HCT116 (cell line): Measurements from ENCODE around the gene GORAB. TPM values are rescaled to one million over a fixed set of nuclear protein-coding genes. Genes with fewer than 3 reads are reported as not detected.

Source experiments
- ATAC-seq: fragments of 200-7000 bp; cut with Tn5 transposase; 2 replicates; pipeline ENCODE4 v1.9.1; 2020; ENCODE audit warnings: mild to moderate bottlenecking, moderate library complexity
- BruUV-seq: library from RNA; stranded (reverse); fragments of 400-500 nt; replicated peaks from 2 replicates; lab custom pipeline; 2021; lab: Mats Ljungman, UMichigan
- CTCF ChIA-PET: fragments of 300-600 bp; sonication (Branson Sonifier 250); formaldehyde crosslinking; loops from one replicate; lab custom pipeline; 2021; ENCODE audit warnings: antibody characterized with exemption; lab: Charles Lee
- POLR2A ChIA-PET: fragments of 300-600, 350-600 bp; sonication (Branson Sonifier 250); formaldehyde crosslinking; loops from one replicate; lab custom pipeline; 2021; ENCODE audit warnings: antibody characterized with exemption; lab: Charles Lee
- RAD21 ChIA-PET, 2 experiments: fragments of 300-600 bp; sonication (Branson Sonifier 250); formaldehyde crosslinking; loops; one replicate each; lab custom pipeline; 2023; ENCODE audit warnings: low total read pairs in 2 of 2; ENCODE audit not compliant: uncharacterized antibody in 2 of 2, unreplicated experiment in 2 of 2, low non-redundant PET in 1 of 2; lab: Charles Lee
- DNase-seq: peaks from one replicate; pipeline ENCODE4 v3.0.0-alpha.2; 2010; ENCODE audit warnings: low read depth, low spot score
- H2AFZ ChIP-seq: fragments of 200-600 bp; shearing (Covaris generic), sonication (generic); 2 replicates; pipeline ENCODE4 v1.6.1; 2017; ENCODE audit warnings: low read depth, mixed run types, mixed read lengths, antibody characterized with exemption, low read length; ENCODE audit not compliant: poor library complexity, severe bottlenecking
- H3K27ac ChIP-seq: 2 replicates; pipeline ENCODE4 v1.5.1; 2012; ENCODE audit warnings: low read depth, low read length
- H3K27me3 ChIP-seq: fragments of 200-600 bp; sonication (generic); 2 replicates; pipeline ENCODE4 v1.6.1; 2016; ENCODE audit warnings: mixed run types, low read length, mixed read lengths; ENCODE audit not compliant: insufficient read depth
- H3K36me3 ChIP-seq, 2 experiments: fragments of 200-500 bp in 1 of 2; fragments of 200-600 bp in 1 of 2; sonication (Bioruptor generic) in 1 of 2; sonication (generic) in 1 of 2; 2 replicates each; pipeline versions ENCODE4 v1.5.1 to v1.6.1; 2014 to 2016; ENCODE audit warnings: low read length in 2 of 2, inconsistent platforms in 1 of 2, mixed read lengths in 1 of 2, mixed run types in 1 of 2; ENCODE audit not compliant: insufficient read depth in 2 of 2, control insufficient read depth in 1 of 2
- H3K4me1 ChIP-seq, 2 experiments: fragments of 200-600 bp in 1 of 2; sonication (generic) in 1 of 2; 2 replicates each; pipeline versions ENCODE4 v1.5.1 to v1.6.1; 2012 to 2017; ENCODE audit warnings: low read length in 2 of 2, inconsistent platforms in 1 of 2, mild to moderate bottlenecking in 1 of 2, mixed read lengths in 1 of 2, mixed run types in 1 of 2, moderate library complexity in 1 of 2; ENCODE audit not compliant: insufficient read depth in 2 of 2, control insufficient read depth in 1 of 2
- H3K4me2 ChIP-seq: fragments of 200-600 bp; sonication (generic); 2 replicates; pipeline ENCODE4 v1.6.1; 2017; ENCODE audit warnings: mixed run types, low read length, mixed read lengths
- H3K4me3 ChIP-seq, 2 experiments: fragments of 200-600 bp in 1 of 2; sonication (generic) in 1 of 2; replicated peaks in 1 of 2; 2 replicates each; pipeline ENCODE4 v1.5.1; 2011 to 2016; ENCODE audit warnings: low read length in 2 of 2, control low read depth in 1 of 2, low read depth in 1 of 2, mild to moderate bottlenecking in 1 of 2, mixed read lengths in 1 of 2, mixed run types in 1 of 2
- H3K79me2 ChIP-seq: fragments of 200-600 bp; sonication (generic); 2 replicates; pipeline ENCODE4 v1.6.1; 2017; ENCODE audit warnings: mild to moderate bottlenecking, mixed run types, low read length, moderate library complexity, mixed read lengths; ENCODE audit not compliant: insufficient read depth
- H3K9ac ChIP-seq: fragments of 200-600 bp; sonication (generic); 2 replicates; pipeline ENCODE4 v1.6.1; 2016; ENCODE audit warnings: low read length, mixed read lengths
- H3K9me2 ChIP-seq: fragments of 200-600 bp; sonication (generic), shearing (Covaris generic); 2 replicates; pipeline ENCODE4 v1.6.1; 2017; ENCODE audit warnings: mixed run types, mild to moderate bottlenecking, moderate library complexity; ENCODE audit not compliant: insufficient read depth
- H3K9me3 ChIP-seq, 2 experiments: fragments of 200-500 bp in 1 of 2; fragments of 200-600 bp in 1 of 2; sonication (Bioruptor generic) in 1 of 2; sonication (generic) in 1 of 2; 2 replicates each; pipeline ENCODE4 v1.6.1; 2014 to 2017; ENCODE audit warnings: low read length in 2 of 2, mixed read lengths in 2 of 2, inconsistent platforms in 1 of 2, low read depth in 1 of 2, mild to moderate bottlenecking in 1 of 2, mixed run types in 1 of 2, moderate library complexity in 1 of 2; ENCODE audit not compliant: control insufficient read depth in 1 of 2, insufficient read depth in 1 of 2
- H4K20me1 ChIP-seq: fragments of 200-600 bp; sonication (generic), shearing (Covaris generic); 2 replicates; pipeline ENCODE4 v1.6.1; 2017; ENCODE audit warnings: mixed run types, mild to moderate bottlenecking, moderate library complexity; ENCODE audit not compliant: insufficient read depth
- CBX3 ChIP-seq: IDR thresholded peaks from 2 replicates; pipeline ENCODE4 v1.6.1; 2012; ENCODE audit warnings: low read depth
- CEBPB ChIP-seq: IDR thresholded peaks from 2 replicates; pipeline ENCODE4 v1.6.1; 2012; ENCODE audit warnings: low read depth
- EGR1 ChIP-seq: IDR thresholded peaks from 2 replicates; pipeline ENCODE4 v1.6.1; 2012; ENCODE audit warnings: low read depth
- ELF1 ChIP-seq: IDR thresholded peaks from 2 replicates; pipeline ENCODE4 v1.6.1; 2012; ENCODE audit warnings: low read depth, borderline replicate concordance
- EZH2 ChIP-seq: fragments of 200-600 bp; sonication (generic); IDR thresholded peaks from 2 replicates; pipeline ENCODE4 v1.6.1; 2017; ENCODE audit warnings: antibody characterized with exemption, mixed run types
- EZH2phosphoT487 ChIP-seq: fragments of 200-600 bp; IDR thresholded peaks from 2 replicates; pipeline ENCODE4 v1.6.1; 2018; ENCODE audit warnings: antibody characterized with exemption, borderline replicate concordance
- FOSL1 ChIP-seq: IDR thresholded peaks from 2 replicates; pipeline ENCODE4 v1.6.1; 2012; ENCODE audit warnings: low read depth
- JUND ChIP-seq: IDR thresholded peaks from 2 replicates; pipeline ENCODE4 v1.6.1; 2012
- POLR2AphosphoS5 ChIP-seq: IDR thresholded peaks from 2 replicates; pipeline ENCODE4 v1.6.1; 2011; ENCODE audit warnings: mild to moderate bottlenecking, low read depth, low read length, moderate library complexity
- RAD21 ChIP-seq: IDR thresholded peaks from 2 replicates; pipeline ENCODE4 v1.6.1; 2012; ENCODE audit warnings: low read depth, mild to moderate bottlenecking
- SIN3A ChIP-seq: IDR thresholded peaks from 2 replicates; pipeline ENCODE4 v1.6.1; 2012; ENCODE audit warnings: low read depth
- SP1 ChIP-seq: IDR thresholded peaks from 2 replicates; pipeline ENCODE4 v1.6.1; 2012; ENCODE audit warnings: low read depth
- SRF ChIP-seq: IDR thresholded peaks from 2 replicates; pipeline ENCODE4 v1.6.1; 2012; ENCODE audit warnings: low read depth
- ZBTB33 ChIP-seq: IDR thresholded peaks from 2 replicates; pipeline ENCODE4 v1.6.1; 2011; ENCODE audit warnings: mild to moderate bottlenecking, low read length, moderate library complexity; ENCODE audit not compliant: insufficient replicate concordance; ENCODE audit errors: extremely low read depth
- ZFX ChIP-seq: fragments of 450-650 bp; IDR thresholded peaks from 2 replicates; pipeline ENCODE4 v1.6.1; 2017
- ZNF274 ChIP-seq: fragments of 200-500 bp; sonication (Bioruptor generic); IDR thresholded peaks from 2 replicates; pipeline ENCODE4 v1.6.1; 2014; ENCODE audit warnings: mild to moderate bottlenecking, low read depth, low read length, inconsistent platforms
- intact Hi-C: fragments of 100-400 bp; cut with micrococcal nuclease; formaldehyde crosslinking; loops from 2 replicates; pipeline ENCODE4 v1.10.0; 2022
- total RNA-seq: library from RNA; stranded (reverse); gene quantifications from one replicate; pipeline ENCODE4 v1.2.1, GENCODE V29; 2021; ENCODE audit not compliant: unreplicated experiment
- TF ChIP-seq, protein P1 (sequence below): IDR thresholded peaks from 2 replicates; pipeline ENCODE4 v1.6.1; 2012
- TF ChIP-seq, protein P2 (sequence below): IDR thresholded peaks from 2 replicates; pipeline ENCODE4 v1.6.1; 2012; ENCODE audit warnings: low read depth

GORAB gene
- total RNA-seq, 1 experiment from 2014 or later = 7.5 TPM

GRCh38 chr1:170598618-170599017, 66.7 kb downstream of the GORAB start:
- H4K20me1 ChIP-seq = no peaks in the 10 kb centered on the region
- intact Hi-C loops = no loop called here
- POLR2A ChIA-PET = no interaction called here
- no peaks in the 10 kb centered on the region for H3K27me3 ChIP-seq
- TF ChIP-seq SIN3A = no peak
- TF ChIP-seq CEBPB = no peak
- TF ChIP-seq ZNF274 = no peak
- no peak for TF ChIP-seq SRF
- no peak for TF ChIP-seq RAD21
- TF ChIP-seq EZH2 = no peak
- TF ChIP-seq POLR2AphosphoS5 = no peak
- TF ChIP-seq ELF1 = no peak
- TF ChIP-seq ZFX = no peak
- TF ChIP-seq, protein P1, sequence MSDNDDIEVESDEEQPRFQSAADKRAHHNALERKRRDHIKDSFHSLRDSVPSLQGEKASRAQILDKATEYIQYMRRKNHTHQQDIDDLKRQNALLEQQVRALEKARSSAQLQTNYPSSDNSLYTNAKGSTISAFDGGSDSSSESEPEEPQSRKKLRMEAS = no peak
- TF ChIP-seq ZBTB33 = no peak
- no peak for TF ChIP-seq JUND
- TF ChIP-seq, protein P2, sequence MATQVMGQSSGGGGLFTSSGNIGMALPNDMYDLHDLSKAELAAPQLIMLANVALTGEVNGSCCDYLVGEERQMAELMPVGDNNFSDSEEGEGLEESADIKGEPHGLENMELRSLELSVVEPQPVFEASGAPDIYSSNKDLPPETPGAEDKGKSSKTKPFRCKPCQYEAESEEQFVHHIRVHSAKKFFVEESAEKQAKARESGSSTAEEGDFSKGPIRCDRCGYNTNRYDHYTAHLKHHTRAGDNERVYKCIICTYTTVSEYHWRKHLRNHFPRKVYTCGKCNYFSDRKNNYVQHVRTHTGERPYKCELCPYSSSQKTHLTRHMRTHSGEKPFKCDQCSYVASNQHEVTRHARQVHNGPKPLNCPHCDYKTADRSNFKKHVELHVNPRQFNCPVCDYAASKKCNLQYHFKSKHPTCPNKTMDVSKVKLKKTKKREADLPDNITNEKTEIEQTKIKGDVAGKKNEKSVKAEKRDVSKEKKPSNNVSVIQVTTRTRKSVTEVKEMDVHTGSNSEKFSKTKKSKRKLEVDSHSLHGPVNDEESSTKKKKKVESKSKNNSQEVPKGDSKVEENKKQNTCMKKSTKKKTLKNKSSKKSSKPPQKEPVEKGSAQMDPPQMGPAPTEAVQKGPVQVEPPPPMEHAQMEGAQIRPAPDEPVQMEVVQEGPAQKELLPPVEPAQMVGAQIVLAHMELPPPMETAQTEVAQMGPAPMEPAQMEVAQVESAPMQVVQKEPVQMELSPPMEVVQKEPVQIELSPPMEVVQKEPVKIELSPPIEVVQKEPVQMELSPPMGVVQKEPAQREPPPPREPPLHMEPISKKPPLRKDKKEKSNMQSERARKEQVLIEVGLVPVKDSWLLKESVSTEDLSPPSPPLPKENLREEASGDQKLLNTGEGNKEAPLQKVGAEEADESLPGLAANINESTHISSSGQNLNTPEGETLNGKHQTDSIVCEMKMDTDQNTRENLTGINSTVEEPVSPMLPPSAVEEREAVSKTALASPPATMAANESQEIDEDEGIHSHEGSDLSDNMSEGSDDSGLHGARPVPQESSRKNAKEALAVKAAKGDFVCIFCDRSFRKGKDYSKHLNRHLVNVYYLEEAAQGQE = no peak
- no peak for TF ChIP-seq EGR1
- TF ChIP-seq CBX3 = no peak
- TF ChIP-seq EZH2phosphoT487 = no peak
- no peak for TF ChIP-seq SP1
- no peak for TF ChIP-seq FOSL1
- H3K9me3 ChIP-seq = peaks cover 0 to 3% of the 10 kb centered on the region in 2 experiments; a peak in 1 of 4 replicates
- ATAC-seq (no peak), DNase-seq (no peak)
- H3K36me3 ChIP-seq = no peaks in the 10 kb centered on the region
- RAD21 ChIA-PET = no interaction called here
- H3K9ac ChIP-seq = no peak overlapping the region
- no peak overlapping the region for H3K4me3 ChIP-seq
- H3K9me2 ChIP-seq = no peaks in the 10 kb centered on the region
- H2AFZ ChIP-seq = no peak overlapping the region
- H3K27ac ChIP-seq = no peak overlapping the region
- CTCF ChIA-PET = no interaction called here
- no peaks in the 10 kb centered on the region for H3K79me2 ChIP-seq
- no peaks in the 10 kb centered on the region for H3K4me1 ChIP-seq
- H3K4me2 ChIP-seq = no peak overlapping the region
- BruUV-seq = no TSS peak
